ENCODE data around the gene GPATCH8. TPM values are rescaled to one million over a fixed set of nuclear protein-coding genes. Genes with fewer than 3 reads are reported as not detected.

GPATCH8 gene
- total RNA-seq, 2 experiments from 2014 or later: 38.5 to 40.8 TPM

GRCh38 chr17:44348234-44348987 lies 154.8 kb downstream of the GPATCH8 start:
- ChIA-PET POLR2A (no interaction called here), CTCF (interaction anchor here (0.6 to 5.2 kb wide), 5 partner anchors 10 to 225 kb away, joined by 3 to 32 read pairs (median 8); partner anchors contain the start of gene HDAC5)
- no peak overlapping the region for H3K4me3 Mint-ChIP-seq
- H3K4me1 Mint-ChIP-seq (ENCODE audit: low read depth): peaks cover 24% of the 10 kb centered on the region
- peaks cover 11% of the 10 kb centered on the region for H3K36me3 Mint-ChIP-seq
- intact Hi-C loops (cut with micrococcal nuclease): no loop called here
- H3K27me3 Mint-ChIP-seq: no peaks in the 10 kb centered on the region
- no peak overlapping the region for H3K27ac Mint-ChIP-seq
- DNase-seq: peak; percentile 27
- no peaks in the 10 kb centered on the region for H3K9me3 Mint-ChIP-seq

Other genes starting within 250 kb of the GPATCH8 start
- not detected for gene SLC4A1, start 235.3 kb downstream of the GPATCH8 start, total RNA-seq
- not detected for gene RUNDC3A, start 194.8 kb downstream of the GPATCH8 start, total RNA-seq
- gene SLC25A39, start 178.6 kb downstream of the GPATCH8 start, total RNA-seq: 100 to 1,000 TPM; 121 to 122 TPM
- 10 to 100 TPM; 59.7 to 62.4 TPM for gene GRN, start 158.1 kb downstream of the GPATCH8 start, total RNA-seq
- gene FAM171A2, start 139.6 kb downstream of the GPATCH8 start, total RNA-seq: under 1 TPM; 0.19 to 0.21 TPM
- 1 to 10 TPM; 1.0 to 1.4 TPM for gene ITGA2B, start 113.8 kb downstream of the GPATCH8 start, total RNA-seq
- not detected for gene FZD2, start 54.1 kb upstream of the GPATCH8 start, total RNA-seq
- gene MEIOC, start 153.1 kb upstream of the GPATCH8 start, total RNA-seq: under 1 TPM; 0.33 to 0.46 TPM
- 10 to 100 TPM; 26.4 to 27.7 TPM for gene CCDC43, start 186.4 kb upstream of the GPATCH8 start, total RNA-seq
- gene DBF4B, start 205.3 kb upstream of the GPATCH8 start, total RNA-seq: 10 to 100 TPM; 25.9 to 27.9 TPM